DND-41 (cell line): ENCODE results near the gene CCDC102A.

Experiments
- CTCF ChIP-seq: IDR thresholded peaks from 2 replicates; pipeline ENCODE4 v1.5.1; 2012; ENCODE audit warnings: borderline replicate concordance, low read length, moderate library complexity, mild to moderate bottlenecking; ENCODE audit not compliant: poor library complexity, severe bottlenecking; ENCODE audit errors: extremely low read depth
- EZH2 ChIP-seq: IDR thresholded peaks from 3 replicates; pipeline ENCODE4 v1.6.1; 2012; ENCODE audit warnings: borderline replicate concordance, low read depth, mild to moderate bottlenecking, moderate library complexity, low read length, inconsistent platforms; ENCODE audit not compliant: severe bottlenecking

- TF ChIP-seq CTCF (peak; percentile 98), EZH2 (no peak)
Measured at GRCh38 chr16:57519796-57520360, 16.5 kb downstream of the CCDC102A start.
